ENCODE data around the gene PTPRN2. TPM values are rescaled to one million over a fixed set of nuclear protein-coding genes. Genes with fewer than 3 reads are reported as not detected.

Gene PTPRN2
- total and polyA plus RNA-seq, 9 of the 15 experiments (the other 6 are each of a cell fraction or from before 2014, with no cell fraction given): not detected

- TF ChIP-seq RBM17 (IDR thresholded peaks at IDR 0.05; ENCODE audit: borderline replicate concordance, low read depth, low read length) (no peak), MXD1 (CRISPR knock-in tag; IDR thresholded peaks at IDR 0.05; ENCODE audit: borderline replicate concordance, poor library complexity, severe bottlenecking) (no peak), MCM7 (IDR thresholded peaks at IDR 0.05) (no peak), GTF3C2 (IDR thresholded peaks at IDR 0.05; ENCODE audit: borderline replicate concordance, extremely low read depth, insufficient read length) (no peak), ZNF217 (CRISPR knock-in tag; IDR thresholded peaks at IDR 0.05) (no peak), ZNF316 (IDR thresholded peaks at IDR 0.05) (no peak), SPI1 (IDR thresholded peaks at IDR 0.05; ENCODE audit: borderline replicate concordance, low read depth, low read length) (no peak), NR4A1 (CRISPR knock-in tag; IDR thresholded peaks at IDR 0.05) (no peak), NR4A1 (tag; IDR thresholded peaks at IDR 0.05) (no peak), ADNP (tag; IDR thresholded peaks at IDR 0.05) (no peak)
These were observed 756.3 kb downstream of the PTPRN2 start (continued) for GRCh38 chr7:157831143-157831905.
